ENCODE results near the gene HABP2.

Gene HABP2

DNA sequence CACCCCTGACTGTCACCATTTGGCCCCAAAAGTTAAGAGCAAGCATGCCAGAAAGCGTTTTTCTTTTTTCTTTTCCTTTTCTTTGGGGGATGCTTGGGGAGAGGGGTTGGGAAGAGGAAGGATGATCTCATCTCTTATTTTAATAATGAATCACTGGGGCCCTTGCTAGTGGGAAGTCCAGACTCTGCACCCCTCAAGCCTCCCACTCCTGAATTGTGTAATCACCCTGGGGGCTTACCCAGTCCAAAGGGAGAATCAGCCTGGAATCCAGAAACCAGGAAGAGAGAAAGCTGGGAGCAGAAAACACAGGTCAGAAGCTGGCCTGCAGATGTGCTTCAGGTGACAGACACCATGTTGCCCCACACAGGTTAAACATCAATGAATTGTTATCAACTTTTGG lies 14.7 kb upstream of the HABP2 start:
- Histone ChIP-seq H3K27ac (ENCODE audit: low read depth in 2 of 2, low read length in 2 of 2) (no peak overlapping the region), H3K4me1 (ENCODE audit: control insufficient read depth in 2 of 2, insufficient read depth in 2 of 2, low read length in 2 of 2) (no peaks in the 10 kb centered on the region), H3K27me3 (ENCODE audit: control insufficient read depth in 2 of 2, insufficient read depth in 2 of 2, low read length in 2 of 2) (no peaks in the 10 kb centered on the region), H3K9ac (ENCODE audit: low read depth in 1 of 2, low read length in 2 of 2) (no peak overlapping the region), H3K9me3 (ENCODE audit: control insufficient read depth in 2 of 2, low read length in 2 of 2) (no peaks in the 10 kb centered on the region), H3K4me3 (ENCODE audit: low read length in 2 of 2) (no peak overlapping the region), H3K36me3 (ENCODE audit: control insufficient read depth in 2 of 2, insufficient read depth in 2 of 2, low read length in 2 of 2) (no peaks in the 10 kb centered on the region)

DNA sequence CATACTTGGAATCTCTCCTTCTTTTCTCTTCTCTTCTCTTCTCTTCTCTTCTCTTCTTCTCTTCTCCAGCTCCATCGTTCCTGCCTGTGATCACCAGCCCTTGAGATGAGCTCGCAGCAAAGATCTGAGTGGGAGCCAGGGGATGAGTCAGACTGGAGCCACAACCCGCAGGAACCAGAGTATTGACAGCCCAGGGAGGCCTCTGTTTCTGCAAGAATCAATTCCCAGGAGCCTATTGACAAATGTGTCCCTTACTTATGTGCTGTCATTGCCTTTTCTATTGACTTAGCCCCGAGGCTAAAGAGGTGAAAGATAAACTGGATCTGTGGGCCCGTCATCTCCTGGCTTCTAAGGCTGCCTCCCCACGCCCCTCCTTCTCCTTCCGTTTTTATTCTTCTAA lies 13.1 kb upstream of the HABP2 start:
- Histone ChIP-seq H3K4me3 (ENCODE audit: low read length in 2 of 2) (no peak overlapping the region), H3K4me1 (ENCODE audit: control insufficient read depth in 2 of 2, insufficient read depth in 2 of 2, low read length in 2 of 2) (no peaks in the 10 kb centered on the region), H3K27me3 (ENCODE audit: control insufficient read depth in 2 of 2, insufficient read depth in 2 of 2, low read length in 2 of 2) (no peaks in the 10 kb centered on the region), H3K36me3 (ENCODE audit: control insufficient read depth in 2 of 2, insufficient read depth in 2 of 2, low read length in 2 of 2) (no peaks in the 10 kb centered on the region), H3K27ac (ENCODE audit: low read depth in 2 of 2, low read length in 2 of 2) (no peak overlapping the region), H3K9ac (ENCODE audit: low read depth in 1 of 2, low read length in 2 of 2) (no peak overlapping the region), H3K9me3 (ENCODE audit: control insufficient read depth in 2 of 2, low read length in 2 of 2) (no peaks in the 10 kb centered on the region)

DNA sequence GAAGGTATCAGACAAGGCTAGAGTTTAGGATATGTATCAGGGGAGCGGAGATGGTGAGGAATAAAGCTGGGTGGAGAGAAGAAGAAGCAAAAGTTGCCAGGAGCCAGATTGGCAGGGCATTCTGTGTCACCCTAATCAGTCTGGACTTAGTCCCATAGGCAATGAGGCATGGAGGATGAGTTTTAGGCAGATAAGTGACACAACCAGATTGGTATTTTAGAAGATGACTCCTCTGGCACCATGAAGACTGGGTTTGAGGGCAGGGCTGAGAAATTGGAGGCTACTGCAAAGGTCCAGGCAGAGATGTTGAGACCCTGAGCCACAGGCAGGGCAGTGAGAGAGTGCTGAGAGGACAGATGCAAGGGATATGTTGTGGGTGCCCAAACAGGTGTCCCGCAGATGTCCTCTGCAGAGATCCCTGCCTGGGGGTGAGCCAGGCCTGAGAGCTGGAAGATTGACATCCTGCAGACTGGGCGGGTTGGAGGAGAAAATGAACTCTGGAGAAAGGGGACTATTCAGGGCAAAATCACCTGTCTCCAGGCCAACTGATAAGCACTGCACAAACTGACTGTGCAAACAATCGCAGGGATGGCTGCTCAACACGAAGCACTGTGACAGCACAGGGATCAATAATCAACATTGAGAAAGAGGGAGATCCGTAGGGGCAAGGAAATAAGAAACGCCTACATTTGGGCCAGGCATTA lies 11.9 kb upstream of the HABP2 start:
- Histone ChIP-seq H3K36me3 (ENCODE audit: control insufficient read depth in 2 of 2, insufficient read depth in 2 of 2, low read length in 2 of 2) (no peaks in the 10 kb centered on the region), H3K4me1 (ENCODE audit: control insufficient read depth in 2 of 2, insufficient read depth in 2 of 2, low read length in 2 of 2) (no peaks in the 10 kb centered on the region), H3K4me3 (ENCODE audit: low read length in 2 of 2) (no peak overlapping the region), H3K9ac (ENCODE audit: low read depth in 1 of 2, low read length in 2 of 2) (no peak overlapping the region), H3K27me3 (ENCODE audit: control insufficient read depth in 2 of 2, insufficient read depth in 2 of 2, low read length in 2 of 2) (no peaks in the 10 kb centered on the region), H3K27ac (ENCODE audit: low read depth in 2 of 2, low read length in 2 of 2) (no peak overlapping the region), H3K9me3 (ENCODE audit: control insufficient read depth in 2 of 2, low read length in 2 of 2) (no peaks in the 10 kb centered on the region)

DNA sequence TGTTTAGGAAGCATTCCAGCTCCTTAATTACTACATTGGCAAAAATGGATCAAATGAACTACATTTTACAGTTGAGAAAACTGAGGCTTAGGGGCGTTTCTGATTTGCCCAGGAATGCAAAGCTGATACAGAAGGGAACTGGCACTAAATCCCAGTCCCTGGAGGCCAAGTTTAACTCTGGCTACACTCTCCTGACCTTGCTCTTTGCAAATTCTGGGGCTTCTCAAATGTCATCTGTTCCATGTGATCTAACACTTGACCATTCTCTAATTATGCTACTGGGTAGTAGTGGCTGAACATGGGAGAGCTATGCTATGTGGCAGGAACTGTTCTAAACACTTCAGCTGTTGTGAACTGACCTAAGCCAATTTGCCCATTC lies 11.3 kb upstream of the HABP2 start:
- Histone ChIP-seq H3K9me3 (ENCODE audit: control insufficient read depth in 2 of 2, low read length in 2 of 2) (no peaks in the 10 kb centered on the region), H3K27ac (ENCODE audit: low read depth in 2 of 2, low read length in 2 of 2) (no peak overlapping the region), H3K27me3 (ENCODE audit: control insufficient read depth in 2 of 2, insufficient read depth in 2 of 2, low read length in 2 of 2) (no peaks in the 10 kb centered on the region), H3K4me1 (ENCODE audit: control insufficient read depth in 2 of 2, insufficient read depth in 2 of 2, low read length in 2 of 2) (no peaks in the 10 kb centered on the region), H3K36me3 (ENCODE audit: control insufficient read depth in 2 of 2, insufficient read depth in 2 of 2, low read length in 2 of 2) (no peaks in the 10 kb centered on the region), H3K4me3 (ENCODE audit: low read length in 2 of 2) (no peak overlapping the region), H3K9ac (ENCODE audit: low read depth in 1 of 2, low read length in 2 of 2) (no peak overlapping the region)

DNA sequence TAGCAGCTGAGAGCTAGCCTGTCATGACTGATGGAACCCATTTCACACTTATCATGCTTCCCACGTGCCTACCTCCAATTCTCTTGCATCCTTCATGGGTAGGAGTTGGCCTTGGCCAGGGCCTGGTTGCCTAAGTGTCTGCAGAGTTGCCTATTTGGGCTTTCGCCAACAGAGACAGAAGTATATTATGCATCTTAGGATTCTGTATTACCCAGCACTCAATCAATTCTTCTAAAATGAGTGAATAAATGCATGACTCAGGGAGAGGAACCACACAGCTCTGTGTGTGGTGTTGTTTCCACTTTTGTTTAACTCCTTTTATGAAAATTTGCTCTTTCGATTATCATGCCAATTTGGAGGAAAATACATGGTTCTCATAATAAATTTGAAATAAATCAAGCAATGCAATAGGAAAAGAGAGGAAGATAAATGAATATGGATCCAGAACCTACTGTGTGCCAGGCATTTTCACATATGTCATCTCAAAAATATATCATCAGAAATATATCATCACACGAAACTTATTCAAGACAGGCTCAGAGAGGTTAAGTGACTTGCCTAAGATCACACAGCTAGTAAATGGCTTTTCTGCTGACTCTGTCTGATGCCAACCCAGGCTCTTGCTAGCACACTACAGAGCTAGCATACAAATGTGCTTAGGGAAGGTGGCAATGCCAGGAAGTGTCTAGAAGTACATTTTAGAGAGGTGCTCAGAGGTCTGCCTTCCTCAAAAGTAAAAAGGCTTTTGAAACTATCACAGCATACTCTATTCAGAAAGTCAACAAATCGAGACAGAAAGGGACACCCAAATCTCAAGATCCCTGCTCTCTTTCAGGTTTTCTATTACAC lies 9.5 kb upstream of the HABP2 start:
- no peaks in the 10 kb centered on the region for H3K9me3 ChIP-seq (ENCODE audit: control insufficient read depth in 2 of 2, low read length in 2 of 2)
- H3K27me3 ChIP-seq (ENCODE audit: control insufficient read depth in 2 of 2, insufficient read depth in 2 of 2, low read length in 2 of 2): no peaks in the 10 kb centered on the region
- H3K9ac ChIP-seq (ENCODE audit: low read depth in 1 of 2, low read length in 2 of 2): no peak overlapping the region
- no peak overlapping the region for H3K27ac ChIP-seq (ENCODE audit: low read depth in 2 of 2, low read length in 2 of 2)
- H3K36me3 ChIP-seq (ENCODE audit: control insufficient read depth in 2 of 2, insufficient read depth in 2 of 2, low read length in 2 of 2): no peaks in the 10 kb centered on the region
- no peaks in the 10 kb centered on the region for H3K4me1 ChIP-seq (ENCODE audit: control insufficient read depth in 2 of 2, insufficient read depth in 2 of 2, low read length in 2 of 2)
- no peak overlapping the region for H3K4me3 ChIP-seq (ENCODE audit: low read length in 2 of 2)

DNA sequence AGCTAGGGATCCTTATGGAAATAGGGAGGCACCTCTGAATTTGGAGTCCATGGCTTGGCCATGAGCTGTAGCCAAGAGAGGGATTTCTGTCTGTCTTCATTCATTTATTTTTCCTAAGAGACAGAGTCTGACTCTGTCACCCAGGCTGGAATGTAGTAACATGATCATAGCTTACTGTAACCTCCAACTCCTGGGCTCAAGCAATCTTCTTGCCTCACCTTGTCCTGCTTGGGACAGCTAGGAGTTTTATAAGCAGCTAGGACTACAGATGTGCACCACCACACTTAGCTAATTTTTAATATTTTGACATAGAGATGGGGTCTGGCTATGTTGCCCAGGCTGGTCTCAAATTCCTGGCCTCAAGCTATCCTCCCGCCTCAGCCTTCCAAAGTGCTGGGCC lies 8.5 kb upstream of the HABP2 start:
- Histone ChIP-seq H3K9ac (ENCODE audit: low read depth in 1 of 2, low read length in 2 of 2) (no peak overlapping the region), H3K4me1 (ENCODE audit: control insufficient read depth in 2 of 2, insufficient read depth in 2 of 2, low read length in 2 of 2) (no peaks in the 10 kb centered on the region), H3K4me3 (ENCODE audit: low read length in 2 of 2) (no peak overlapping the region)

DNA sequence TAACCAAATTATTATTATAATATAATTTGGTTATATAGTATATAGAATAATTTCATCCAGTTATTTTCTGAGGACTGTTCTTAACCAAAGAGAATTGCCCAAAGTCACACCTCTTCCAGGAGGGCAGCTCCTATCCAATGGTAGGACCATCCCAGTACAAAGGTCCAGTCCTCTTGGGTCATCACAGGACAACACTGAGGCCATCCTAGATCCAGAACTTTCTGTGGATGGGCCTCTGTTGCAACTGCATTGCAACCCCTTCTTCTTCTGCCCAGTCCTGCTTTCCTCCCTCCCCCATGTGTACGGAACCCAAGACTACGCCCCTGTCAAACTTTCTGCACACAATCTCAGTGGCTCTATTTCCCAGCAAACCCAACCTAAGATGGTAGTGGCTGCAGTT lies 5.4 kb upstream of the HABP2 start:
- Histone ChIP-seq H3K36me3 (ENCODE audit: control insufficient read depth in 2 of 2, insufficient read depth in 2 of 2, low read length in 2 of 2) (no peaks in the 10 kb centered on the region), H3K9ac (ENCODE audit: low read depth in 1 of 2, low read length in 2 of 2) (no peak overlapping the region), H3K27me3 (ENCODE audit: control insufficient read depth in 2 of 2, insufficient read depth in 2 of 2, low read length in 2 of 2) (no peaks in the 10 kb centered on the region), H3K4me1 (ENCODE audit: control insufficient read depth in 2 of 2, insufficient read depth in 2 of 2, low read length in 2 of 2) (no peaks in the 10 kb centered on the region), H3K27ac (ENCODE audit: low read depth in 2 of 2, low read length in 2 of 2) (no peak overlapping the region), H3K4me3 (ENCODE audit: low read length in 2 of 2) (no peak overlapping the region), H3K9me3 (ENCODE audit: control insufficient read depth in 2 of 2, low read length in 2 of 2) (no peaks in the 10 kb centered on the region)

More for the DNA sequence above, 8.5 kb upstream of the HABP2 start:
- Histone ChIP-seq H3K27ac (ENCODE audit: low read depth in 2 of 2, low read length in 2 of 2) (no peak overlapping the region), H3K27me3 (ENCODE audit: control insufficient read depth in 2 of 2, insufficient read depth in 2 of 2, low read length in 2 of 2) (no peaks in the 10 kb centered on the region), H3K36me3 (ENCODE audit: control insufficient read depth in 2 of 2, insufficient read depth in 2 of 2, low read length in 2 of 2) (no peaks in the 10 kb centered on the region), H3K9me3 (ENCODE audit: control insufficient read depth in 2 of 2, low read length in 2 of 2) (no peaks in the 10 kb centered on the region)

DNA sequence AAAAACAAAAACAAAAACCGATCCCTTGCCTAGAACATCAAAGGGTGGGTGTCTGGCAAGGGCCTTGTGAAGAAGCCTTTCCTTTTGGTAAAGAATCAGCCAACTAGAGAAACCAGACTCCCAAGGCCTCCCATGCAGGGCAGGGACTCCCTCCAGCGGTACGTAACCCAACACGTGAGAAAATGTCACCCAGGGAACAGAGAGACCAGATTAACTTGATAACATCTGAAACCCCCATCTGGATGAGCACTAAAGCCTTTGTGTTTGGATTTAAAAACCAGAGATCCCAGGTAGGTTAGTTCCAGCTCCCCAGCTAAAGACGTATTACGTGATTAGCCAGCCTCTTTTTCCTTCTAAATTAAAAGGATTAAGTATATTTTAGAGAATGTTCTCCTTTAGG lies 3.0 kb upstream of the HABP2 start:
- Histone ChIP-seq H3K27me3 (ENCODE audit: control insufficient read depth in 2 of 2, insufficient read depth in 2 of 2, low read length in 2 of 2) (no peaks in the 10 kb centered on the region), H3K9ac (ENCODE audit: low read depth in 1 of 2, low read length in 2 of 2) (no peak overlapping the region), H3K4me3 (ENCODE audit: low read length in 2 of 2) (no peak overlapping the region), H3K4me1 (ENCODE audit: control insufficient read depth in 2 of 2, insufficient read depth in 2 of 2, low read length in 2 of 2) (no peaks in the 10 kb centered on the region), H3K36me3 (ENCODE audit: control insufficient read depth in 2 of 2, insufficient read depth in 2 of 2, low read length in 2 of 2) (no peaks in the 10 kb centered on the region), H3K27ac (ENCODE audit: low read depth in 2 of 2, low read length in 2 of 2) (no peak overlapping the region), H3K9me3 (ENCODE audit: control insufficient read depth in 2 of 2, low read length in 2 of 2) (no peaks in the 10 kb centered on the region)

DNA sequence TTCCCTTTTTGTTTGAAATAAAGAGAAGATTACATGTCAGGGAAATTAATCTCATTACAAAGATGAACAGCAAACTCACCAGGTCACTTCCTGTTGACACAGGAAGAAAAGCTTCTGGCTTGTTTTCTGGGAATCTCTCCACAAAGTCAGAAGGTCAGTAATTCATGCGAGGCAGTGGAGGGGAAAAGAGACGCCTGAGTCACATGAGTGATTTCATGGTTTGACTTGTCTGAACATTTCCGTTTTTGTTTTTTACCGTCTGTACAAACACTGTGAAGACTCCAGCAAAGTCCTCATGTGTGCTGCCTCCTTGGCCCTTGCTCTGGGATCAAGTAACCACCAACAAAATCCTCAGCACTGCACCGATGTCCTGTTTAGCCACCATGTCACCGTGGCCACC lies 2.5 kb upstream of the HABP2 start:
- Histone ChIP-seq H3K27ac (ENCODE audit: low read depth in 2 of 2, low read length in 2 of 2) (no peak overlapping the region), H3K9ac (ENCODE audit: low read depth in 1 of 2, low read length in 2 of 2) (no peak overlapping the region), H3K27me3 (ENCODE audit: control insufficient read depth in 2 of 2, insufficient read depth in 2 of 2, low read length in 2 of 2) (no peaks in the 10 kb centered on the region), H3K4me1 (ENCODE audit: control insufficient read depth in 2 of 2, insufficient read depth in 2 of 2, low read length in 2 of 2) (no peaks in the 10 kb centered on the region), H3K36me3 (ENCODE audit: control insufficient read depth in 2 of 2, insufficient read depth in 2 of 2, low read length in 2 of 2) (no peaks in the 10 kb centered on the region), H3K4me3 (ENCODE audit: low read length in 2 of 2) (no peak overlapping the region), H3K9me3 (ENCODE audit: control insufficient read depth in 2 of 2, low read length in 2 of 2) (no peaks in the 10 kb centered on the region)

DNA sequence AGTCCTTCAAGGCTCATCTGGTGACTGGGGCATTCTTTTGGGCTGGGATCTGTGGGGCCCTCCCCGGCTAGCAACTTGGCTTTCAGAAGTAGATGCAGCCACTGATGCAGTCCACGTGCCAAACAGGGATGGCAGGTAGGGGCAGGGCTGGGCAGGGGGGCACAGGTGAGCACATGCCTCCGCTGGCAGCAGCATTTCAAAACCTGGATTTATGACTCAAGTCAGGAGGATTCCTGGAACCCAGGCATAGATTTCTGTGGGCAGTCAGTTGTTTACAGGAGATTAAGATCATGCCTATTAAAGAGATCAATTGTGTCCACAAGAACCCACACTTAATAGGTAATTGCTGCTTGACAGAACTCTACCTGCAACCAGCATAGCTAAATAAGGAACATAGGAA lies 839 bp upstream of the HABP2 start:
- H3K4me3 ChIP-seq (ENCODE audit: low read length in 2 of 2): no peak overlapping the region
- no peak overlapping the region for H3K27ac ChIP-seq (ENCODE audit: low read depth in 2 of 2, low read length in 2 of 2)
- no peaks in the 10 kb centered on the region for H3K36me3 ChIP-seq (ENCODE audit: control insufficient read depth in 2 of 2, insufficient read depth in 2 of 2, low read length in 2 of 2)
- no peaks in the 10 kb centered on the region for H3K9me3 ChIP-seq (ENCODE audit: control insufficient read depth in 2 of 2, low read length in 2 of 2)
- H3K9ac ChIP-seq (ENCODE audit: low read depth in 1 of 2, low read length in 2 of 2): no peak overlapping the region
- no peaks in the 10 kb centered on the region for H3K27me3 ChIP-seq (ENCODE audit: control insufficient read depth in 2 of 2, insufficient read depth in 2 of 2, low read length in 2 of 2)
- no peaks in the 10 kb centered on the region for H3K4me1 ChIP-seq (ENCODE audit: control insufficient read depth in 2 of 2, insufficient read depth in 2 of 2, low read length in 2 of 2)

All from mucosa of rectum (tissue), 2 donors.